Stimulated activated CD8-positive, alpha-beta memory T cell treated with anti-CD3 and anti-CD28 coated beads, Interleukin-7, amount 100 ng/mL, for 24 hours (primary cell): ENCODE results near the gene MICAL1.

Source experiments
- DNase-seq: peaks from one replicate; pipeline ENCODE4 v3.0.0-alpha.2; 2020; ENCODE audit warnings: low read depth

Gene MICAL1

GRCh38 chr6:109428889-109429477 lies 26.6 kb downstream of the MICAL1 start:
- no peak for DNase-seq

GRCh38 chr6:109424946-109425345 lies 30.6 kb downstream of the MICAL1 start:
- no peak for DNase-seq

DNA sequence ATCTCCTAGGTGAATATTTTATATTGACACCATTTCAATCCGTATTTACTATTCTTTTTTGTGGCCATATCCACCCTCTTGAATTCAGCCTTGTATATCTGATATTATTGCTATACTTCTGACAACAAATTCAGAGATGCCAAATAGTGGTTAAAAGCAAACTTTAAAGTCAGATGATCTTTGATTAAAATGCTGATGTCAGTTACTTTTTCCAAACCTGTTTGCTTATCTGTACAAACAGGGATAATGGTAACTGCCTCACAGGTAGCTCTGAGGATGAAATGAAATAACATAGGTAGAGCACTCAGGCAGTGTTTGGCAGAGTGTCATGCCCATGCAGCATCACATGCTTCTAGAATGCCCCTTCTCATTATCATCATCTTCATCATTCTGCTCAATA lies 34.4 kb downstream of the MICAL1 start:
- no peak for DNase-seq

DNA sequence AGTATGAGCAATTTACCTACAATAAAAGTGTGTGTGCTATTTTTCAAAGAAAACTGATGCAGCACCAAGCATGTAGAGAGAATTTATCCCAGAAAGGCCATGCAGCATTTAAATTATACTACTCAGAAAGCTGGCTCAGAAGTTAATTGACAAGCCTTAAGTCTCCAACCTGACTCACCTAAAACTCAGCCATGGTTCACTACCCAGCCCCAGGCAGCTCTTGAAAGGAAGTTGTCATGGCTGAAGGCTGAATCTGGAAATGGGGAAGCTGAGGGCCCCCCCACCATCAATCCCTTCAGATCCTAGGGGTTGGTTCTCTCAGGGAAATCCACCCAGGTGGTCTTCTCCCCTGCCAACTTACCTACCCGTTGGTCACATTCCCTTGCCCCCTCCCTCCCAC lies 34.8 kb downstream of the MICAL1 start:
- DNase-seq = no peak

GRCh38 chr6:109417646-109418045 lies 37.9 kb downstream of the MICAL1 start:
- no peak for DNase-seq

DNA sequence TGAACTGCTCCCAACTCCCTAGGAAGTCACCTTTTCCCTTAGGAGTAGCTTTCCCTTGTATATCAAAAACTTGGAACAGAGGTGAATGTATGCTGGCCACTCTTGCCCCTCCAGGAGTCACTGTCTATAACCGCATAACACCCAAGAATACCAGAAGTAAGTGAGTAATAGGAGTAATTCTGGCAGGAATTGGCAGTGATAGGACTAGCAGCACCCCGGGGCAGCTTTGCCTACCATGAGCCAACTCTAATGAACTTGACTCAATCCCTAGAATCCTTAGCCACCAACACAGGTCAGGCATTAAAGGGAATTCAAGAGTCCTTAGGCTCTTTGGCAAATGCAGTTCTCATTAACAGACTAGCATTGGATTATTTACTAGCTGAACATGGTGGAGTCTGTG lies 44.5 kb downstream of the MICAL1 start:
- no peak for DNase-seq

GRCh38 chr6:109406196-109406595 lies 49.4 kb downstream of the MICAL1 start:
- no peak for DNase-seq

- DNase-seq = no peak
These were observed 58.6 kb downstream of the MICAL1 start for GRCh38 chr6:109397020-109397419.

DNA sequence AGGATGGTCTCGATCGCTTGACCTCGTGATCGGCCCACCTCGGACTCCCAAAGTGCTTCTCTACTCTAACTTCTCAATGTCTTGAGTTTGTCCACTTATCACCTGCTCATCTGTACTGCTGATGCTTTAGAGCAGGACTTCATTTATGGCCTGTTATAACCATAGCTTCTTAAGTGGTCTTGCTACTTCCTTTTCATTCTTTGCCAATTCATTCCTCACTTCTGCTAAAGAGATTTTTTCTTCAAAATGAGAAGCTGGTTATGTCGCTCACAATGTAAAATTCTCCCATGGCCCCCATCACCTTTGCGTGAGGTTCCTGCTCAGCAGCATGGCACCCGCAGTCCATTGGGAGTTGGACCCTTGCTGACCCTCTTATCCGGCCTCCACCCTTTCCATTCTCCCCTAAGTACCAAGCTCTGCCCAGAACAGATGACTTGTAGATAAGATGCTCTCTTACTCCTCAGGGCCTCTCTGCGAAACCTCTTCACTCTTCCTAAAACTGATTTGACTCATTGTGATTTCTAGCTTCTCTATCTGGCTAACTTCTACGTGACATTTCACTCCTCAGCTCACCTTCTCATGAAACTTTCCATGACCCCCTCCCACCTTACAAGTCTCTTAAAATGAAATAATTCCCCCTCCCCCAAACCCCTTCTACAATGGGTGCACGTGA lies 59.4 kb downstream of the MICAL1 start:
- DNase-seq = no peak
